Heart left ventricle (tissue), 16 donors: ENCODE measurements around the gene ADAMTS12. TPM values are rescaled to one million over a fixed set of nuclear protein-coding genes. Genes with fewer than 3 reads are reported as not detected.
A peak's percentile ranks its signal among the peaks of the same experiment; 100 is the strongest.

Experiments
- ATAC-seq, 4 donors: fragments of 200-7000 bp; cut with Tn5 transposase; one replicate each; pipeline ENCODE4 v1.9.1; 2020 to 2022; ENCODE audit warnings: moderate library complexity in 4 of 4, mild to moderate bottlenecking in 3 of 4, moderate number of reproducible peaks in 1 of 4
- DNase-seq, 5 donors: peaks; one replicate each; pipeline ENCODE4 v3.0.0-alpha.2; 2020
- H3K27ac ChIP-seq, 12 donors: fragments of 200-600 bp; sonication (generic) in 4 of 12; one replicate each; pipeline versions ENCODE4 v1.5.0 to v1.8.0; 2016 to 2022; ENCODE audit warnings: mild to moderate bottlenecking in 2 of 12
- H3K27me3 ChIP-seq, 9 donors: fragments of 200-600 bp; sonication (generic) in 2 of 9; one replicate each; pipeline versions ENCODE4 v1.5.1 to v1.8.0; 2016 to 2022; ENCODE audit warnings: mild to moderate bottlenecking in 3 of 9
- H3K36me3 ChIP-seq, 9 donors: fragments of 200-600 bp; sonication (generic) in 2 of 9; one replicate each; pipeline versions ENCODE4 v1.5.0 to v1.8.0; 2018 to 2022; ENCODE audit warnings: mild to moderate bottlenecking in 2 of 9
- H3K4me1 ChIP-seq, 12 donors: fragments of 200-600 bp; sonication (generic) in 4 of 12; one replicate each; pipeline versions ENCODE4 v1.5.0 to v1.8.0; 2016 to 2022; ENCODE audit warnings: mild to moderate bottlenecking in 3 of 12
- H3K4me3 ChIP-seq, 12 donors: fragments of 200-600 bp; sonication (generic) in 4 of 12; one replicate each; pipeline versions ENCODE4 v1.5.0 to v1.8.0; 2017 to 2022; ENCODE audit warnings: mild to moderate bottlenecking in 9 of 12, moderate library complexity in 4 of 12
- H3K9me3 ChIP-seq, 12 donors: fragments of 200-600 bp; sonication (generic) in 4 of 12; one replicate each; pipeline versions ENCODE4 v1.5.0 to v1.8.0; 2016 to 2022; ENCODE audit warnings: mild to moderate bottlenecking in 1 of 12
- POLR2A ChIP-seq, 2 donors: fragments of 450-650 bp; IDR thresholded peaks; one replicate each; pipeline ENCODE4 v1.6.1; 2017; ENCODE audit warnings: antibody characterized with exemption in 2 of 2, mild to moderate bottlenecking in 2 of 2, moderate library complexity in 2 of 2
- WGBS, 4 donors: extraction: QIAGEN DNeasy Blood & Tissue Kit in 2 of 4; methylation state at CpG; one replicate each; pipeline versions ENCODE4 v1.1.5 to v1.1.7; 2013 to 2018; 5-methylcytosine and 5-hydroxymethylcytosine counted together
- intact Hi-C, 10 donors: fragments of 100-400 bp; cut with DNase I; formaldehyde crosslinking; loops; one replicate each; pipeline versions ENCODE4 v1.11.1 to v1.14.2; 2022
- polyA plus RNA-seq, 2 donors: library from polyadenylated mRNA; stranded (reverse); fragments of 200-250 nt; gene quantifications; one replicate each; pipeline ENCODE4 v1.2.3, GENCODE V29; 2013
- total RNA-seq, 9 donors: library from RNA; depleted of rRNA in 2 of 9; stranded (reverse); fragments of >200 nt in 2 of 9; fragmentation: NEBNext Ultra II Directional in 3 of 9; extraction: Animal tissue kit (Norgen Biotek cat#: 25700) in 3 of 9; gene quantifications; one replicate each; pipeline versions ENCODE4 v1.1.0 to v1.2.4, GENCODE V29; 2016 to 2023
- TF ChIP-seq, protein P1 (sequence below), 12 donors: fragments of 200-600 bp; sonication (generic) in 4 of 12; IDR thresholded peaks; one replicate each; pipeline versions ENCODE4 v1.5.0 to v1.8.0; 2018 to 2022; ENCODE audit warnings: antibody characterized with exemption in 12 of 12, mild to moderate bottlenecking in 5 of 12
- donor health status: ischemic (EF 13 %, LVEDD 7.1; RV severe dilation, severe dysfunction).
- donor health status: healthy with polysubstance abuse.
- donor health status: DM: no; HTN: yes; CAD: no.
- donor health status: DM: no; HTN: no; CAD: no.
- donor health status: ischemic (EF 25% LVEDD 6.9; RV normal size, moderate dysfunction).
- donor health status: ischemic (EF 25% LVEDD 5.7; RV mildly dilated, moderate dysfunction).
- donor health status: healthy.
- donor health status: DM: yes; HTN: yes; CAD: no.
- donor health status: ischemic (EF 35%, LVEDD 5.7; RV mildly dilated, moderate dysfunction).
- donor health status: nonischemic (EF 11% LVEDD 7.7; RV severe dilation, severe dysfunction).
- donor health status: DM: yes; HTN: yes; CAD: no.
- donor health status: PGD.
- donor health status: ischemic (EF 29% LVEDD 5.4; RV normal size, mild dysfunction).
- donor health status: nonischemic (EF 23%, LVEDD 6.1; RV moderate dilation, normal function).

ADAMTS12 gene
- total and polyA plus RNA-seq, 11 donors: 0.72 to 4.7 (median 1.7) TPM

DNA sequence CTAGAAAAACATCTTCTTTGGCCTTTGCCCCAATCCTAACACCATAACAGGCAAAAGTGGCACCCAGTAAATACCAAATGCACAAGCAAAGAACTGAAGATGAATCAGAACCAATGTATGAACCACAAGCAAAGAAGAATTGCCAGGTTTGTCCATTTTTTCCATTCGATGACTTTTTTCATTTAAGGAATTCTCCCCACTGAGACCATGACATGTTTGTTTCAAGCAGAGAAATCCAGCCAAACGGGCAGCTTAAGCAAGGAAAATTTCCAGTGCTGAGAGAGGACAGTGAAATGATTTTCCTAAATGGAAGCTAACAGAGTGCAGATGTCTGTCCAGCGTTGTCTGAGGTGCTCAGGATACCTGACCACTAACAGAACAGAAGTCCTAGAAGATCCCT is 203.7 kb downstream of the ADAMTS12 start:
- DNase-seq: no peak
- Histone ChIP-seq H3K27me3 (no peaks in the 10 kb centered on the region), H3K27ac (peak overlapping the region in 5 of 12 donors; percentile 27 to 60 (median 54)), H3K4me3 (no peak overlapping the region), H3K9me3 (peaks cover 0 to 8% (median 0%) of the 10 kb centered on the region in 12 donors), H3K4me1 (peaks cover 0 to 13% (median 0%) of the 10 kb centered on the region in 12 donors), H3K36me3 (no peaks in the 10 kb centered on the region)
- peak in 1 of 4 donors; percentile 36 for ATAC-seq
- TF ChIP-seq POLR2A (IDR thresholded peaks at IDR 0.05): no peak
- TF ChIP-seq, protein P1, sequence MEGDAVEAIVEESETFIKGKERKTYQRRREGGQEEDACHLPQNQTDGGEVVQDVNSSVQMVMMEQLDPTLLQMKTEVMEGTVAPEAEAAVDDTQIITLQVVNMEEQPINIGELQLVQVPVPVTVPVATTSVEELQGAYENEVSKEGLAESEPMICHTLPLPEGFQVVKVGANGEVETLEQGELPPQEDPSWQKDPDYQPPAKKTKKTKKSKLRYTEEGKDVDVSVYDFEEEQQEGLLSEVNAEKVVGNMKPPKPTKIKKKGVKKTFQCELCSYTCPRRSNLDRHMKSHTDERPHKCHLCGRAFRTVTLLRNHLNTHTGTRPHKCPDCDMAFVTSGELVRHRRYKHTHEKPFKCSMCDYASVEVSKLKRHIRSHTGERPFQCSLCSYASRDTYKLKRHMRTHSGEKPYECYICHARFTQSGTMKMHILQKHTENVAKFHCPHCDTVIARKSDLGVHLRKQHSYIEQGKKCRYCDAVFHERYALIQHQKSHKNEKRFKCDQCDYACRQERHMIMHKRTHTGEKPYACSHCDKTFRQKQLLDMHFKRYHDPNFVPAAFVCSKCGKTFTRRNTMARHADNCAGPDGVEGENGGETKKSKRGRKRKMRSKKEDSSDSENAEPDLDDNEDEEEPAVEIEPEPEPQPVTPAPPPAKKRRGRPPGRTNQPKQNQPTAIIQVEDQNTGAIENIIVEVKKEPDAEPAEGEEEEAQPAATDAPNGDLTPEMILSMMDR (IDR thresholded peaks at IDR 0.05): no peak
- WGBS, 4 donors: 66 to 79% (median 75%) methylated on average over 3 of the region's 3 CpGs
- intact Hi-C loops: no loop called here

DNA sequence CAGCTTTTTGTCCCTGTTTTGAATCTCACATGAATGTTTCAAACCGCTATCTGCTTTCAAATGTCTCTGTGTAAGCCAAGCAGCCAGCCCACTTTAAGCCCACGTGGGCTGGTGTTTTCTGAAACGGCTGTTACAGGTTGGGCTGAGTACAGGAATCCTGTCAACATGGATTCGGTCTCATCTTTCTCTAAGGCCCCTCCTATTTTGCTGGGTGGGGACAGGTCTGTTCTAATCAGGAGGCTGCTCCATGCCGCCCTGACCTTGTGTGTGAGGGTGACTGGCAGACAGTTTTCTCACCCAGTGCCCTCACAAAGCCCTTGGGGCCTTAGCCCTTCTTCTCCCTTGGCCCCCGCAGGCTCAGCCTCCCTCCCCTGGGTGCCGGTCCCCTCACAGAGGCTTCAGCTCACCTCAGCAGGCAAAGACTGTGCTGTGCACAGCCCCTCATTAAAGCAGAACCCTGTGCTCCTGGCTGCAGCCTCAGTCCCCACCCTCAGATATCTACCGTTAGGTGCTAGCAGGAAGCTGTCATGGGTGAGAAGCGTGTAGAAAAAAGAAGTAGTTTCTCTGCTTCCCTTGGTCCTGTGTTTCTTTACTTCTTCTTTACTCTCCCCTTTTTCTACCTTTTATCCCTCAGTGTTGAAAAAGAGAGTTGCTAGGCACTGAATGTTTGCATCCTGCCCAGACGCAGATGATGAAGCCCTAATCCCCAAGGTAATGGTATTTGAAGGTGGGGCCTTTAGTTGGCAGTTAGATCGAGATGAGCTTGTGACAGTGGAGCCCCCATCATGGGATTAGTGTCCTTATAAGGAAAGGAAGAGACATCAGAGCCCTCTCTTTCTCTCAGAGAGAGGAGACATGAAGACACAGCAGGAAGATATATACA is 205.7 kb downstream of the ADAMTS12 start:
- no peaks in the 10 kb centered on the region for H3K9me3 ChIP-seq
- no peak for ATAC-seq
- no peak for DNase-seq
- 49 to 56% (median 52%) methylated on average over 11 of the region's 11 CpGs for WGBS, 4 donors
- H3K27me3 ChIP-seq: no peaks in the 10 kb centered on the region
- H3K4me3 ChIP-seq: no peak overlapping the region
- H3K36me3 ChIP-seq: peaks cover 0 to 5% (median 0%) of the 10 kb centered on the region in 9 donors
- TF ChIP-seq POLR2A (IDR thresholded peaks at IDR 0.05): no peak
- TF ChIP-seq, protein P1 (IDR thresholded peaks at IDR 0.05): no peak
- intact Hi-C loops: no loop called here
- H3K27ac ChIP-seq: no peak overlapping the region
- peaks cover 0 to 13% (median 0%) of the 10 kb centered on the region in 12 donors for H3K4me1 ChIP-seq

GRCh38 chr5:33684496-33685159 is 207.2 kb downstream of the ADAMTS12 start:
- Histone ChIP-seq H3K4me3 (no peak overlapping the region), H3K36me3 (peaks cover 0 to 5% (median 0%) of the 10 kb centered on the region in 9 donors), H3K27ac (no peak overlapping the region), H3K4me1 (peaks cover 0 to 13% (median 0%) of the 10 kb centered on the region in 12 donors), H3K9me3 (no peaks in the 10 kb centered on the region), H3K27me3 (no peaks in the 10 kb centered on the region)
- TF ChIP-seq, protein P1 (IDR thresholded peaks at IDR 0.05): no peak
- no peak for TF ChIP-seq POLR2A (IDR thresholded peaks at IDR 0.05)
- ATAC-seq (no peak), DNase-seq (no peak)
- intact Hi-C loops: no loop called here
- WGBS, 4 donors: 63 to 69% (median 66%) methylated on average over 7 of the region's 7 CpGs

GRCh38 chr5:33679791-33680190 is 212.0 kb downstream of the ADAMTS12 start:
- H3K4me3 ChIP-seq: no peak overlapping the region
- no peaks in the 10 kb centered on the region for H3K4me1 ChIP-seq
- TF ChIP-seq POLR2A (IDR thresholded peaks at IDR 0.05): no peak
- TF ChIP-seq, protein P1 (IDR thresholded peaks at IDR 0.05): no peak
- no peaks in the 10 kb centered on the region for H3K27me3 ChIP-seq
- WGBS, 4 donors: 80 to 90% (median 84%) methylated on average over 2 of the region's 2 CpGs
- intact Hi-C loops: no loop called here
- DNase-seq: no peak
- ATAC-seq: no peak
- peaks cover 0 to 5% (median 0%) of the 10 kb centered on the region in 9 donors for H3K36me3 ChIP-seq
- H3K9me3 ChIP-seq: no peaks in the 10 kb centered on the region
- no peak overlapping the region for H3K27ac ChIP-seq
